Gastroesophageal sphincter (tissue), 4 donors: ENCODE data around the gene LBHD2. TPM values are rescaled to one million over a fixed set of nuclear protein-coding genes. Genes with fewer than 3 reads are reported as not detected.

Experiments used
- ATAC-seq: fragments of 150-250 bp; one replicate; pipeline ENCODE4 v1.9.1; 2016; ENCODE audit warnings: mild to moderate bottlenecking, moderate library complexity
- H3K27ac ChIP-seq, 4 donors: fragments of 200-600 bp; sonication (generic) in 3 of 4; 1 replicate in 3 of 4; 2 replicates in 1 of 4; pipeline ENCODE4 v1.5.1; 2016 to 2019
- H3K27me3 ChIP-seq: fragments of 200-600 bp; sonication (generic); one replicate; pipeline ENCODE4 v1.5.1; 2019
- H3K36me3 ChIP-seq, 2 donors: fragments of 200-600 bp; sonication (generic); one replicate each; pipeline ENCODE4 v1.5.1; 2019; ENCODE audit warnings: control low read depth in 1 of 2
- H3K4me1 ChIP-seq, 3 donors: fragments of 200-600 bp; sonication (generic); 1 replicate in 2 of 3; 2 replicates in 1 of 3; pipeline ENCODE4 v1.5.1; 2016 to 2019; ENCODE audit warnings: control low read depth in 2 of 3
- H3K4me3 ChIP-seq, 2 donors: fragments of 200-600 bp; sonication (generic); one replicate each; pipeline ENCODE4 v1.5.1; 2019; ENCODE audit warnings: mild to moderate bottlenecking in 1 of 2, moderate library complexity in 1 of 2
- H3K9me3 ChIP-seq, 3 donors: fragments of 200-600 bp; sonication (generic); one replicate each; pipeline ENCODE4 v1.5.1; 2017 to 2019; ENCODE audit warnings: control low read depth in 2 of 3
- EP300 ChIP-seq: sonication (generic); formaldehyde crosslinking; IDR thresholded peaks from one replicate; pipeline ENCODE4 v1.6.1; 2017; ENCODE audit warnings: antibody characterized with exemption, mild to moderate bottlenecking
- POLR2A ChIP-seq, 2 donors: fragments of 450-650 bp; IDR thresholded peaks; one replicate each; pipeline ENCODE4 v1.6.1; 2017; ENCODE audit warnings: antibody characterized with exemption in 2 of 2, mild to moderate bottlenecking in 2 of 2, moderate library complexity in 1 of 2
- POLR2AphosphoS5 ChIP-seq: sonication (generic); formaldehyde crosslinking; IDR thresholded peaks from one replicate; pipeline ENCODE4 v1.6.1; 2017; ENCODE audit warnings: antibody characterized with exemption
- WGBS, 2 donors: methylation state at CpG; one replicate each; pipeline ENCODE4 v1.1.5; 2018; ENCODE audit warnings: low coverage in 1 of 2; 5-methylcytosine and 5-hydroxymethylcytosine counted together
- total RNA-seq, 4 donors: library from RNA; depleted of rRNA; stranded (reverse); fragments of >200 nt; gene quantifications; one replicate each; pipeline ENCODE4 v1.1.0, GENCODE V29; 2016
- TF ChIP-seq, protein P1 (sequence below), 4 experiments: fragments of 200-600 bp in 2 of 4; fragments of 450-650 bp in 2 of 4; sonication (generic) in 1 of 4; IDR thresholded peaks; one replicate each; pipeline ENCODE4 v1.5.1; 2017 to 2019; ENCODE audit warnings: antibody characterized with exemption in 4 of 4, mild to moderate bottlenecking in 2 of 4, moderate library complexity in 2 of 4

LBHD2 gene
- total RNA-seq, 4 donors from 2014 or later = not detected

- 81 to 89% methylated on average over 3 of the region's 4 CpGs for WGBS, 2 donors
- no peak for TF ChIP-seq POLR2A (IDR thresholded peaks at IDR 0.05)
- TF ChIP-seq, protein P1, sequence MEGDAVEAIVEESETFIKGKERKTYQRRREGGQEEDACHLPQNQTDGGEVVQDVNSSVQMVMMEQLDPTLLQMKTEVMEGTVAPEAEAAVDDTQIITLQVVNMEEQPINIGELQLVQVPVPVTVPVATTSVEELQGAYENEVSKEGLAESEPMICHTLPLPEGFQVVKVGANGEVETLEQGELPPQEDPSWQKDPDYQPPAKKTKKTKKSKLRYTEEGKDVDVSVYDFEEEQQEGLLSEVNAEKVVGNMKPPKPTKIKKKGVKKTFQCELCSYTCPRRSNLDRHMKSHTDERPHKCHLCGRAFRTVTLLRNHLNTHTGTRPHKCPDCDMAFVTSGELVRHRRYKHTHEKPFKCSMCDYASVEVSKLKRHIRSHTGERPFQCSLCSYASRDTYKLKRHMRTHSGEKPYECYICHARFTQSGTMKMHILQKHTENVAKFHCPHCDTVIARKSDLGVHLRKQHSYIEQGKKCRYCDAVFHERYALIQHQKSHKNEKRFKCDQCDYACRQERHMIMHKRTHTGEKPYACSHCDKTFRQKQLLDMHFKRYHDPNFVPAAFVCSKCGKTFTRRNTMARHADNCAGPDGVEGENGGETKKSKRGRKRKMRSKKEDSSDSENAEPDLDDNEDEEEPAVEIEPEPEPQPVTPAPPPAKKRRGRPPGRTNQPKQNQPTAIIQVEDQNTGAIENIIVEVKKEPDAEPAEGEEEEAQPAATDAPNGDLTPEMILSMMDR (IDR thresholded peaks at IDR 0.05) = no peak
- TF ChIP-seq POLR2AphosphoS5 = no peak
- TF ChIP-seq EP300 = no peak
- no peaks in the 10 kb centered on the region for H3K36me3 ChIP-seq
- peaks cover 0 to 9% (median 3%) of the 10 kb centered on the region in 3 donors for H3K4me1 ChIP-seq
- no peak for ATAC-seq
- no peaks in the 10 kb centered on the region for H3K27me3 ChIP-seq
- H3K4me3 ChIP-seq = no peak overlapping the region
- H3K27ac ChIP-seq = no peak overlapping the region
- H3K9me3 ChIP-seq = no peaks in the 10 kb centered on the region
Observed at GRCh38 chr14:103064436-103064835, 19.6 kb upstream of the LBHD2 start.

GRCh38 chr14:103064978-103065377 lies 19.0 kb upstream of the LBHD2 start:
- no peak overlapping the region for H3K27ac ChIP-seq
- no peak for TF ChIP-seq EP300
- WGBS, 2 donors = 92 to 100% methylated on average over 1 to 6 of the region's 12 CpGs
- no peak overlapping the region for H3K4me3 ChIP-seq
- H3K36me3 ChIP-seq = no peaks in the 10 kb centered on the region
- no peak for ATAC-seq
- H3K27me3 ChIP-seq = no peaks in the 10 kb centered on the region
- H3K4me1 ChIP-seq = peaks cover 0 to 3% (median 3%) of the 10 kb centered on the region in 3 donors
- H3K9me3 ChIP-seq = no peaks in the 10 kb centered on the region

DNA sequence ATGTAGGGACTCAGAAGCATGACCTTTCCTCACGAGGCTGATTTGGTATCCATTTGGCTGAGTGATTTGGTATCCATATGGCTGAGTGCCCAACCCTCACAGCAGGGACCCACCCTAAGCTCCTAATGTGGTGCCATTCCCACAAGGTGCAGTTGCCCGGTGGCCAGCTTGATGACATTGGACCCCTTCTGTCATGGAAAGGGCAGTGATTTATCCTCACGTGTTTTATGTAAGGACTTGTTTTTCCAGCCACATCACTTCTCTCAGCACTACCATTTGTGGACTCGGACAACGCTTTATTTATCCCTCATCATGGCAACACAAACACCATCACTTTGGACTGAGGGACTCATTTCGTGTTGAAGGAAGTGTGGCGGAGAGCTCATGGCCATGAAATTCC lies 18.1 kb upstream of the LBHD2 start:
- H3K9me3 ChIP-seq = no peaks in the 10 kb centered on the region
- no peak for ATAC-seq
- peak overlapping the region in 1 of 4 donors; percentile 54 for H3K27ac ChIP-seq
- H3K4me3 ChIP-seq = no peak overlapping the region
- WGBS, 2 donors = 83 to 92% methylated on average over 4 to 5 of the region's 7 CpGs
- H3K27me3 ChIP-seq = no peaks in the 10 kb centered on the region
- H3K36me3 ChIP-seq = no peaks in the 10 kb centered on the region
- H3K4me1 ChIP-seq = peaks cover 0 to 3% (median 0%) of the 10 kb centered on the region in 3 donors
- TF ChIP-seq POLR2A (IDR thresholded peaks at IDR 0.05) = no peak
- TF ChIP-seq EP300 = no peak
- TF ChIP-seq POLR2AphosphoS5 = no peak
- TF ChIP-seq, protein P1 (IDR thresholded peaks at IDR 0.05) = no peak

DNA sequence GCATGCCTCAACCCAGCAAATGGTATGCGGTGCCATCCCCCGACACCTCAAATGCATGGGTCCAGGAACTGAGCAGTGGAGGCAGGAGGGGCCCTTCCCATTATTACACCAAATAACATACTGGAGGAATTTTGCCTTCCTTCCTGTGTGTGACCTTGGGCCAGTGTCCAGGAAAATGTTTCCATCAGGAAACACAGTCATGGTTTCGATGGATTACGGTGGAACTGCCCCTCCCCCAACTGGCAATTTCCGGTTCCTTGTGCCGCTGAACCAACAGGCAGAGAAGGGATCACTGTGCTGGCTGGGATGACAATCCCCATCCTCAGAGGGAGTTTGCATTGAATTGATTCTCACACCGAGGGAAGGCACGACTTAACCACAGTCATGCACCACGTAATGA lies 17.6 kb upstream of the LBHD2 start:
- no peaks in the 10 kb centered on the region for H3K36me3 ChIP-seq
- no peaks in the 10 kb centered on the region for H3K9me3 ChIP-seq
- WGBS, 2 donors = 33 to 53% methylated on average over 3 to 6 of the region's 9 CpGs
- TF ChIP-seq, protein P1 (IDR thresholded peaks at IDR 0.05) = no peak
- TF ChIP-seq POLR2A (IDR thresholded peaks at IDR 0.05) (no peak), POLR2AphosphoS5 (peak; percentile 10), EP300 (no peak)
- peak; percentile 47 for ATAC-seq
- H3K27me3 ChIP-seq = no peaks in the 10 kb centered on the region
- H3K4me1 ChIP-seq = peaks cover 0 to 5% (median 1%) of the 10 kb centered on the region in 3 donors
- no peak overlapping the region for H3K4me3 ChIP-seq
- H3K27ac ChIP-seq = peak overlapping the region in 1 of 4 donors; percentile 54

DNA sequence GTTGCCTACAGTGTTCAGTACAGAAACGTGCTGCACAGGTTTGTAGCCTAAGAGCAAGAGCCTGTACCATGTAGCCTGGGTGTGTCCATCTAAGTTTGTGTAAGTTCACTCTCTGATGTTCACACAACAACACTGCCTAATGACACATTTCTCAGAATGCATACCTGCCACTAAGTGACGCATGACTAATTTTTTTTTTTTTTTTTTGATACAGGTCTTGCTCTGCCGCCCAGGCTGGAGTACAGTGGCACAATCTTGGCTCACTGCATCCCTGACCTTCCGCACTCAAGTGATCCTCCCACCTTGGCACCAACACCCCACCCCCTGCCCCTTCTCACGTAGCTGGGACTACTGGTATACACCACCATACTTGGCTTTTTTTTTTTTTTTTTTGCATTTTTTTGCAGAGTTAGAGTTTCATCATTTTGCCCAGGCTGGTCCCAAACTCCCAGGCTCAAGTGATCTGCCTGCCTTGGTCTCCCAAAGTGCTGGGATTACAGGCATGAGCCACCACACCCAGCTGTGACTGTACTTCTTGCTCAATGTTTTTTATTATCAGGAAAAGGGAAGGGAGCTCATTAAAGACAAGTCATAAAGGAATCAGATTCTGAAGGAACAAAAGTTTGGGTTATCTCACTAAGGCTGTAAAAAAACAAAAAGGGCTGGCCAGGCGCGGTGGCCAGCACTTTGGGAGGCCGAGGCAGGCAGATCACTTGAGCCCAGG lies 16.6 kb upstream of the LBHD2 start:
- Histone ChIP-seq H3K27ac (peak overlapping the region in 3 of 4 donors; percentile 37 to 60 (median 55)), H3K36me3 (no peaks in the 10 kb centered on the region), H3K9me3 (no peaks in the 10 kb centered on the region), H3K27me3 (no peaks in the 10 kb centered on the region), H3K4me1 (peaks cover 0 to 8% (median 7%) of the 10 kb centered on the region in 3 donors), H3K4me3 (no peak overlapping the region)
- peak; percentile 80 for ATAC-seq
- TF ChIP-seq, protein P1 (IDR thresholded peaks at IDR 0.05) = no peak
- TF ChIP-seq POLR2A (IDR thresholded peaks at IDR 0.05) (no peak), EP300 (no peak), POLR2AphosphoS5 (no peak)
- WGBS, 2 donors = 54 to 73% methylated on average over 4 to 6 of the region's 8 CpGs
